Measurements from ENCODE around the gene KMO.

KMO gene

DNA sequence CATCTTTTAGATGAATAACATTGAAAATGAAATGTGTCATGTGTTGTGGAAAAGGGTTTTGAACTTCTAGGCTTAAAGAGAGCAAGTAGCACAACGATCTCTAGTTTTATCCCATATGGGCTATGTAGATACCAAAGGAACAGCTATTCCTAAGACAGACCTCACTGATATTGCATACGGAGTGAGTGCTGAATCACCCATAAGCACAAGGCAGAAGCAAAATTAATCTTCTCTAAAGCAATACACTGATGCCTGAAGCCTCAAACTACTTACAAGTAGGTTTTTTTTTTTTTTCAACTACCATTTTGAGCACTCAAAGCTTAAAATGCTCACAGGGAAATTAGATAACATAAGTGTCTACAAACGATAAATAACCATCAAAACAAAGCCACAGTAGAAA, 5.0 kb upstream of the KMO start:
- Mint-ChIP-seq H3K4me1 (peaks cover 7% of the 10 kb centered on the region), H3K4me3 (no peak overlapping the region), H3K27ac (no peak overlapping the region), H3K27me3 (no peaks in the 10 kb centered on the region), H3K9me3 (no peaks in the 10 kb centered on the region), H3K36me3 (no peaks in the 10 kb centered on the region)
- no peak for ATAC-seq

DNA sequence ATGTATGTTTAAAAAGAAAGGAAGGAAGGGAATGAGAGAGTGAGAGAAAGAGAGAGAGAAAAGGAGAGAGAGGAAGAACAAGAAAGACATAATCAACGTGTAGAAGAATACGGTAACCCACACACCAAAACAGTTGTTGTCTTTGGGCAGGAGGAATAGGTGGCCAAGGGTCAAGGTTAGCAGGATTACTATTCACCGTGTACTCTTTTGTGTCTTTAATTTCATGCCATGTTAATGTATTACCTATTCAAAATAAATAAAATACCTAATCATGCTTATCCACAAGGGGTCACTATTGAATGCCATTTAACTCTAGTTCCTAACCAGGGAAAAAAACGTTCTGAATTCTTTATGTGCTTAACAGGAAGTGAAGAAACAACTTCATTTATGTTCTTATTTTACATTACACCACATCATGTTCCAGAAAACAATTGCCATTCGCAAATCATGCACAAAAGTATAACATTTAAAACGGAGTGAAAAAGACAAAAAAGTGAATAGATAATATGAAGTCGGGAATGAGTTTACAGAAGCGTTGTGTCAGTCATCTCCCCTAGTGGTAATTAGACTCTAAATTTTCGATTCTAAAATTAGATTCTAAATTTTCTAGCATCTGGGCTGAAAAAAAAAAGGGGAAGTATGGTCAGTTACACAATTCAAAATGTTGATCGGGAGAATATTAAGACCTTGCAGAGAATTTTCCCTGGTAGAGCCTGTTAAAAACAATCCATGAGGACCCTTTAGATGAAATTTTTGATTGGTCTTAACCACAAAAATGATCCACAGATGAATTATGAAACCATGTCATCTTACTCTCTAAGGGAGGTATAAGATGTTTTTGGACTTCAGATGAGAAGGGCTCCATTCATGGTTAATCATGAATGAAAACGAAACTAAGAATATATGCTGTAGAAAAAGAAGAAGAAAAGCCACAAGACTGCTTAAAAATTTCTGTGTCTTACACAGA, 700 bp upstream of the KMO start:
- ATAC-seq: peak; percentile 81

DNA sequence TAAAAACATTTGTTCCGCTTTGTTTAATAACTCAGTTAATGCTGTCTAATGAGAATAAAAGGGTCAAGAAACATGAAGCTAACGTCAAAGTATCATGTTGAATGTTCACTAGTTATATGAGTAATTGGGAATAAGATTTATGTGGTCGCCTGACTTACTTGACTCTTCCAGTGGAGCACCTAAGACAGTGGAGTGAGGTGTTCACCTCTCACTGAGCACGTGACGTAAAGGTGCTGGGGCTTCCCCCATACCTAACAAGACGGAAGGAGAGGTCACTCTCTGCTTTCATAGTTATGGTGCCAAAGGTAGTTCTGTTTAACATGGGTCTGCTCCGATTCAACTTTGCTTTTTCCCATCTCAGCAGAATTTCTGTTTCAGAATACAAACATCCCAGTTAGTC, 686 bp downstream of the KMO start:
- ATAC-seq: peak; percentile 88
- Mint-ChIP-seq H3K4me3 (peak overlapping the region; percentile 85), H3K9me3 (peaks cover 3% of the 10 kb centered on the region), H3K4me1 (peaks cover 53% of the 10 kb centered on the region), H3K36me3 (peaks cover 33% of the 10 kb centered on the region), H3K27ac (peak overlapping the region; percentile 86), H3K27me3 (no peaks in the 10 kb centered on the region)

More for the DNA sequence above, 700 bp upstream of the KMO start:
- Mint-ChIP-seq H3K27me3 (no peaks in the 10 kb centered on the region), H3K36me3 (peaks cover 19% of the 10 kb centered on the region), H3K9me3 (no peaks in the 10 kb centered on the region), H3K4me3 (peak overlapping the region; percentile 98), H3K4me1 (peaks cover 39% of the 10 kb centered on the region), H3K27ac (peak overlapping the region; percentile 86)

DNA sequence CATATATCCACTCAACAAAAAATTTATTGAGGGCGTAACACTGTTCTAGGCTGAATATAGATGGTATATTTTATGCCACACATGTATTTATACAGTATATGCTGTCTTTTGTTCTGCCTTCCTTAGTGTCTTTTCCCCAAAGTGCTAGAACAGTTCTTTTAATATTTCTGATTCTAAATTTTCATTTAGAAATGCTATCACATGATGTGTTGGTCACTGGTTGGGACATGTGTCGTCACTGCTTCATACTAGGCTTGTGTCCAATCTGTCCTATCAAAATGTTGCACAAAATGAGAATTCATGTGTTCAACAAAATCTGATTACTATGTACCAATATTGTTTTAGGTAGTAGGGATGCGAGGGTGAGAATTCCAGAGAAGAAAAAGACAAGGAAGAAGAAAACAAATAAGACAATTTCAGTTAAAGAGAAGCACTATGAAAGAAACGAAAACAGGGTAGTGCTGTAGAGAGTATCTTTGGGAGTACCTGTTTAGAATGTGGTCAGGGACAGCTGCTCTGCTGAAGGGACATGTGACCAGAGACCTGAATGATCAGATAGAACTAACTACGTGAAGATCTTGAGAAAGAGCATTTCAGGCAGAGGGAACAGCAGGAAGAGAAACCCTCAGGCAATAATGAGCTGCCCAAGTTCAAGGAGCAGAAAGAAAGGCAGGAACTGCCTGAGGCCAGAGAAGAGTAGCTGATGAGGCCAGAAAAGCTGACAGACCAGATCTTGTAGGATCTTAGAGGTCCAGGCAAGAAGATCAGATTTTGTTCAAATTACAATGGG, 1.3 kb downstream of the KMO start:
- peak; percentile 71 for ATAC-seq
- H3K27ac Mint-ChIP-seq: peak overlapping the region; percentile 86
- peak overlapping the region; percentile 85 for H3K4me3 Mint-ChIP-seq
- peaks cover 57% of the 10 kb centered on the region for H3K4me1 Mint-ChIP-seq
- peaks cover 39% of the 10 kb centered on the region for H3K36me3 Mint-ChIP-seq
- H3K9me3 Mint-ChIP-seq: peaks cover 3% of the 10 kb centered on the region
- no peaks in the 10 kb centered on the region for H3K27me3 Mint-ChIP-seq

DNA sequence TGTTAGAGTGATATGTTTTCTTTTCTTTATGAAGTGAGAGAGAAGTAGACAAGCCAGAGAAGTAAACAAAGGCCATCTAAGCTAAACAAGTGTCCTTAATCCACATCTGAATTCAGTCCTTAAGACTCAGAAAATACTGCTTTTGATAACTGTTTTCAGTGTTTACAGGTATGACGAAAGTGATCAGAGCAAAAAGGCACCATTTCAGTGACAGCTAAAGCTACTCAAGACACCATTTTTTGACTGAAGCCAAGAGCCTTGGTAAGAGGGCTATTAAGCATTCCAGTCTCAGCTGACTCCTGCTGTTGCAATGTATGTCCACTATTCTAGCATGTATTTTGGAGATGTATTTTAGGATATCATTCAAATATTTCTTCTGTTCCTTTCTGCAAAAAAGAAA, 4.1 kb downstream of the KMO start:
- Mint-ChIP-seq H3K9me3 (peaks cover 3% of the 10 kb centered on the region), H3K4me1 (peaks cover 68% of the 10 kb centered on the region), H3K27ac (peak overlapping the region; percentile 86), H3K36me3 (peaks cover 65% of the 10 kb centered on the region), H3K4me3 (no peak overlapping the region), H3K27me3 (no peaks in the 10 kb centered on the region)
- ATAC-seq: no peak

DNA sequence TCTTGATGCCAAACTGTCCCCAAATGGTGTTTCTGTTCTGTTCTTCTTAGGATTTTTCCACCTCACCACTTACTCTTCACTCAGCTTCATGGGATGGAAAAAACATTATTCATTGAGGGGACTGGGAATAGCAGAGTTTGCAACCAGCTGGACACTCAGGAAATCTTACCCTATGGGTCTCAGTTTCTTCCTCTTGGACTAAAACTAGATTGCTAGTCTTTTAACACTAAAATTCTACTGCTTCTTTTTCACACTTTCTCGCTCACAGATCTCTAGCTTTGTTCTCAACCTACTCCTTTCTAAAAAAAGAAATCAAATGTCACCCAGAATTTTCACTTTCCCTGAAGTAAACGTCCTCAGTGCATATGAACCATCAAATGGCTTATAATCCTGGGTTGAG, 4.8 kb downstream of the KMO start:
- peak overlapping the region; percentile 86 for H3K27ac Mint-ChIP-seq
- peaks cover 74% of the 10 kb centered on the region for H3K4me1 Mint-ChIP-seq
- no peaks in the 10 kb centered on the region for H3K27me3 Mint-ChIP-seq
- H3K36me3 Mint-ChIP-seq: peaks cover 70% of the 10 kb centered on the region
- peaks cover 3% of the 10 kb centered on the region for H3K9me3 Mint-ChIP-seq
- H3K4me3 Mint-ChIP-seq: no peak overlapping the region
- no peak for ATAC-seq

DNA sequence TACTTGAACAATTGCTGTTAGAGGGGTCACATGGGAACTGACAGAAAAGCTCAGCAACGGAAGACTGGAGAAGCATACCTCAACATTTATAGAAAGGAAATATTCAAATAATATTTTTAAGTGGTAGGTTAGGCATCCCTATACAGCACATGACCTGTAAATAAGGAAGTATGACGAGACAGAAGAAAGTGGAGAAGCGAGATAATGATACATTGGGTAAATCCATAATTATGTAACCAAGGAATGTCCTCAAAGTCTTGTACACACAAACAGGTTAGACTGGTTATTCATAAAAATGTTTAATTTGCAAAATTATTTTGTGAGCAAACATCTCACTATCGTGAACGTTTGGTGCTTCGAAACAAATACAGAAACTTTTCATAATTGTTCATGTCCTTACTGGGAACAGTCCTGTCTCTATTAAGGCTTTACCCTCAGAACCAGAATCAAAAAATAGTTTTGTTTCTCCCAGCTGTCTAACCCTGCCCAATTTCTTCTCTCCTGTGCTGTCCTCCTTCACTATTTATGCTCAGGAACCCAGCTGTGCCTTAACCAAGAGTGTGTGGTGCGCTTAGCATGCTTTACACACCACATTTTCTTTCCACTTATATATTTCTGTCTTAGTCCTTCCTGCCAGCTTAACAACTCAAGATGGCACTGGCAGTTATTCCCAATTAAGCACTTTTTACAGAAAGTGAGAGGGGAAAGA, 10.2 kb downstream of the KMO start:
- peak; percentile 63 for ATAC-seq
- Mint-ChIP-seq H3K27me3 (no peaks in the 10 kb centered on the region), H3K4me1 (peaks cover 61% of the 10 kb centered on the region), H3K9me3 (peaks cover 8% of the 10 kb centered on the region), H3K4me3 (no peak overlapping the region), H3K36me3 (peaks cover 84% of the 10 kb centered on the region), H3K27ac (peak overlapping the region; percentile 15)

DNA sequence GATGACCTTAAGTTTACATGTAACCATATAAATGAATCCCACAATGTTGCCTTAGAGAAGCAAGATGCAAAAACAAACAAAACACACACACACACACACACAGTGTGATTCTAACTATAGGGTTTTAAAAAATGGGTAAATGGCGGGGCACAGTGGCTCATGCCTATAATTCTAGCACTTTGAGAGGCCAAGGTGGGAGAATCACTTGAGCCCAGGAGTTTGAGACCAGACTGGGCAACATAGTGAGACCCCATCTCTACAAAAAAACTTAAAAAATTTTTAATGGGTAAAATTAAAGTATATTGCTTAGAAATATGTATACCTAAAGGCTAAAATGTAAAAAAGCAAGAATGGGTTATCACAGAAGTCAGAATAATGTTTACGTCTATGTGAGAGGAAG, 15.8 kb downstream of the KMO start:
- Mint-ChIP-seq H3K27me3 (no peaks in the 10 kb centered on the region), H3K36me3 (peaks cover 72% of the 10 kb centered on the region), H3K4me3 (no peak overlapping the region), H3K4me1 (peaks cover 58% of the 10 kb centered on the region), H3K9me3 (peaks cover 9% of the 10 kb centered on the region), H3K27ac (peak overlapping the region; percentile 66)
- no peak for ATAC-seq

DNA sequence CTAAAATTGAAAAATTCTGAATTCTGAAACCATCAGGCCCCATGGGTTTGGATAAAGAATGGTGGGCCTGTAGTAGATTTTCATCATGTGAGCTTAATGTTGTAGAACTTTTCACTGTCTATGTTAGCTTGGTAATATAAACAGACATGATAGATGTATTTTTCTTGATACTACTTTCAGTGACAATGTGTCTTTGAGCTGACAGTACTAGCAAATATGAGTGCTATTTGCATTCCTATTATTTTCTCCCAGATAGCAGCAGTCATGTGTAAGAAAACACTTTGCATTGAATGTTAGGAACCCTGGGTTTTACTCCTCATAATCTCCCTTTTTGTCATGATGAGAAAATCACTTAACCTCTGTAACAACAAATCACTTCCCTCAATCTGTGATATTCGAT, 18.1 kb downstream of the KMO start:
- no peak overlapping the region for H3K4me3 Mint-ChIP-seq
- peak overlapping the region; percentile 92 for H3K27ac Mint-ChIP-seq
- peaks cover 70% of the 10 kb centered on the region for H3K36me3 Mint-ChIP-seq
- H3K9me3 Mint-ChIP-seq: peaks cover 9% of the 10 kb centered on the region
- ATAC-seq: no peak
- no peaks in the 10 kb centered on the region for H3K27me3 Mint-ChIP-seq
- peaks cover 63% of the 10 kb centered on the region for H3K4me1 Mint-ChIP-seq

DNA sequence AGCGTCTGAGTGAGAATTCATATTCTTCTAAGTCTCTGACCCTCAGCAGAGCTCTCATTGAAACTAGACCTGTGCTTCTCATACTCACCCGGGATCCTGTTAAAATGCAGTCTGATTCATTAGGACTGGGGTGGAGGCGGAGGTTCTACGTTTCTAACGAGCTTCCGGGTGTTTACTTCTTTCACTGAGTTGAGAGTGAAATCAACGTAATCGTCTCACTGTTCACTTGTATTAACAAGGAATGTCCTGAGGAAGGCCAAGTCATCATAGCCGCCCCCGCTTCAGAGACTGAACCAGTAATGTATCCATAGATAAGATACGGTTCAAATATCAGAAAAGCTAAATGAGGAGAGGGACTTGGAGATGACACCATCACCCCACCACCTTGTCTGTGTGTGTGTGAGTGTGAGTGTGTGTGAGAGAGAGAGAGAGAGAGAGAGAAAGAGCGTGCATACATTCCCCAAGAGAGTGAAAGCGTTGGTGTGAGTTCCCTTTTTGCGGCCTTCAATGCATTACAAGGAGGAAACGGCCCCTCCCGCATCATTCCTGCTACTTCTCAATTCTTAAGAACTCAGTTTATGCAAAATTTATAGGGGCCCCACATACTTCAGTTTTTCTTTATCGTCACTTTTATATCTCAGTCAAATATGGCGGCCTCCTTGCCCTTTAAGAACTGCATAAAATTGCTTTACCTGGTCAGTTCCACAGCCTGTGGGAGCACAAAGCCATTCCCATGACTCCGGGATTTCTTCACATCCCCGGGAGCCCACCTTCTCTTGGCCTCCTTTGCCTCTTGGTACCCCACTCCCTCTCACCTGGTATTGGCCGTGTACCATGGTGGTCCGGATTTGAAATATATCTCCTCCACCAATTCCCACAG, 19.8 kb downstream of the KMO start:
- peaks cover 72% of the 10 kb centered on the region for H3K36me3 Mint-ChIP-seq
- H3K4me1 Mint-ChIP-seq: peaks cover 50% of the 10 kb centered on the region
- H3K27me3 Mint-ChIP-seq: no peaks in the 10 kb centered on the region
- H3K4me3 Mint-ChIP-seq: peak overlapping the region; percentile 79
- ATAC-seq: peak; percentile 94
- peaks cover 6% of the 10 kb centered on the region for H3K9me3 Mint-ChIP-seq
- peak overlapping the region; percentile 92 for H3K27ac Mint-ChIP-seq

DNA sequence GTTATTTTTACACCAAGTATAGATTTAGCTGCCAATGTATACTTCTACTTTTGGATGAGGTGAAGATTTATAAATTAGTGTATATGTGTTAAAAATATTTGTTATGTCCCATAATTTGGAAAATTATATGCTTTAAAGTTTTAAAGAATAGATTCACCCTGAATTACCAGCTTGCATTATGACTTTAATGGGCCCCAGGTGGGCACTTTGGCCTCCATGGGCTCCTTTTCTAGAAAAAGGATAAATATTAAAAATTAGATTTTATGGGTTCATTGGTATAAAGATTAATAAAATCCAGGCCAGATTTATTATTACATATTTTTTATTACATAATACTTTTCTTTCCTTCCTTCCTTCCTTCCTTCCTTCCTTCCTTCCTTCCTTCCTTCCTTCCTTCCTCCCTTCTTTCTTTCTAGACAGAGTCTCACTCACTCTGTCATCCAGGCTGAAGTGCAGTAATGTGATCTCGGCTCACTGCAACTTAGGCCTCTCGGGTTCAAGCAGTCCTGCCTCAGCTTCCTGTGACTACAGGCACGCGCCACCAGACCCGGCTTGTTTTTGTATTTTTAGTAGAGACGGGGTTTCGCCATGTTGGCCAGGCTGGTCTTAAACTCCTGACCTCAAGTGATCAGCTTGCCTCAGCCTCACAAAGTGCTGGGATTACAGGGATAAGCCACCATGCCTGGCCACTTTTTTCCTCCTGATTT, 21.9 kb downstream of the KMO start:
- Mint-ChIP-seq H3K27ac (peak overlapping the region; percentile 63), H3K27me3 (no peaks in the 10 kb centered on the region), H3K36me3 (peaks cover 70% of the 10 kb centered on the region), H3K4me1 (peaks cover 46% of the 10 kb centered on the region), H3K4me3 (no peak overlapping the region), H3K9me3 (peaks cover 4% of the 10 kb centered on the region)
- no peak for ATAC-seq

DNA sequence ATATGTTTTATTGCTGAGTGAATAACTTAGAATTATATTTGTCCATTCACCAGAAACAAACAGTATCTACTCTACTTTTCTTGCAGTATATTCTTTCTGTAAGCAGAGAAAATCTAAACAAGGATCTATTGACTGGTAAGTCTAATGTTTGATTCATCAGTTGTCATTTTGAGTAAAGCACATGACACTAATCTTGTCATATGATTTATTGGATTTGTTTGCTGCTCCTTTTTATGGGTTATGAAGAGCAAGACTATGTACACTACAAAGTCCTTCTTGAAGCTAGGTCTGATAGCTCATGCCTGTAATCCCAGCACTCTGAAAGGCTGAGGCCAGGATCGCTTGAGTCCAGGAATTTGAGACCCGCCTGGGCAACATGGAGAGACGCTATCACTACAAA, 23.3 kb downstream of the KMO start:
- no peak for ATAC-seq
- H3K4me1 Mint-ChIP-seq: peaks cover 39% of the 10 kb centered on the region
- peaks cover 3% of the 10 kb centered on the region for H3K9me3 Mint-ChIP-seq
- H3K4me3 Mint-ChIP-seq: no peak overlapping the region
- peaks cover 71% of the 10 kb centered on the region for H3K36me3 Mint-ChIP-seq
- H3K27me3 Mint-ChIP-seq: no peaks in the 10 kb centered on the region
- H3K27ac Mint-ChIP-seq: peak overlapping the region; percentile 37

DNA sequence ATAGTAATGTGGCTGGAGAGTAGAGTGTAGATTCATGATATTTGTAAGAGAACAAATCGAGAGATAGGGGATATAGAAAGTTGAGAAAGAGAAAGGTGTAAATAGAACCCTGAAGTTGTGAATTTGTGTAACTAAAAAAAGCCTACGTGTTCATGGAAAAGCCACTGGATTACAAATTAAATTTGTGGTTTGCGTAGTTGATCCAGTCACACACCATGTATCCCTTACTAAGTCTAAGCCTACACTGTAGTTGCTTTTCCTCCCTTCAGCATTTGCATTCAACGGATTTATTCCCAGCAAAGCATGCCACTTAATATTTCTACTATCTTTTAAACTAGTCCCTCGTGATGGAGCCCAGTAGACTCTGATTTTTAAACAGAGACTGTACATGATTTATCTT, 24.9 kb downstream of the KMO start:
- no peak for ATAC-seq
- Mint-ChIP-seq H3K27ac (peak overlapping the region; percentile 23), H3K4me1 (peaks cover 24% of the 10 kb centered on the region), H3K9me3 (peaks cover 3% of the 10 kb centered on the region), H3K36me3 (peaks cover 77% of the 10 kb centered on the region), H3K27me3 (no peaks in the 10 kb centered on the region), H3K4me3 (no peak overlapping the region)

Data from stimulated activated memory B cell treated with anti-CD40 and anti-IgM and Interleukin-4, amounts not matched to agents 10 μg/mL and 1 μg/mL and 100 μg/mL, for 72 hours (primary cell).